Measurements from ENCODE around the gene SLC35A3.

Gene SLC35A3

DNA sequence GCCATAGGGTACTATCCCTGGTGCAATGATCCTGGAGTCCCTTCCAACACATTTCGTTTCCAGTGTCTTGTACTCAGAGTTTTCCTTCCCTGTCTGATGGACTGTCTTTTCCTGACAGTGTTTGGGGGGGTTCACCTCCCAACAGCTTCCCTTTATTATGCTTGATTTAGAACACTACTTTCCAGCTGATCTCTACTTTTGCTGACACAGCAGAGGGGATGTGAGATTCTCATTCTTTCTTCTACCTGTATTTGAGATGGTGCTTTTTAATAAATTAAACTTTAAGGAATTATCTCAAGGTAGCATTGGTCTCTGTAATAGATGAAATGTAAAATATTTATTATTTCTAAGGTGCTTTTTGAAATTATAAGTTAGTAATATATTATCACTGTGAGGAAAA lies 41.0 kb downstream of the SLC35A3 start:
- no peak for DNase-seq (ENCODE audit: low read depth, low spot score)
- TF ChIP-seq, protein P1, sequence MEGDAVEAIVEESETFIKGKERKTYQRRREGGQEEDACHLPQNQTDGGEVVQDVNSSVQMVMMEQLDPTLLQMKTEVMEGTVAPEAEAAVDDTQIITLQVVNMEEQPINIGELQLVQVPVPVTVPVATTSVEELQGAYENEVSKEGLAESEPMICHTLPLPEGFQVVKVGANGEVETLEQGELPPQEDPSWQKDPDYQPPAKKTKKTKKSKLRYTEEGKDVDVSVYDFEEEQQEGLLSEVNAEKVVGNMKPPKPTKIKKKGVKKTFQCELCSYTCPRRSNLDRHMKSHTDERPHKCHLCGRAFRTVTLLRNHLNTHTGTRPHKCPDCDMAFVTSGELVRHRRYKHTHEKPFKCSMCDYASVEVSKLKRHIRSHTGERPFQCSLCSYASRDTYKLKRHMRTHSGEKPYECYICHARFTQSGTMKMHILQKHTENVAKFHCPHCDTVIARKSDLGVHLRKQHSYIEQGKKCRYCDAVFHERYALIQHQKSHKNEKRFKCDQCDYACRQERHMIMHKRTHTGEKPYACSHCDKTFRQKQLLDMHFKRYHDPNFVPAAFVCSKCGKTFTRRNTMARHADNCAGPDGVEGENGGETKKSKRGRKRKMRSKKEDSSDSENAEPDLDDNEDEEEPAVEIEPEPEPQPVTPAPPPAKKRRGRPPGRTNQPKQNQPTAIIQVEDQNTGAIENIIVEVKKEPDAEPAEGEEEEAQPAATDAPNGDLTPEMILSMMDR (IDR thresholded peaks at IDR 0.05; ENCODE audit: insufficient read depth, low read length, missing control alignments), result no peak
- ChIA-PET POLR2A (no interaction called here), CTCF (interaction anchor here (1.6 kb wide), 1 partner anchor 47 kb away, joined by 3 read pairs; no protein-coding TSS in a partner anchor)
- H3K4me3 ChIP-seq (ENCODE audit: low read depth, low read length), result no peak overlapping the region

DNA sequence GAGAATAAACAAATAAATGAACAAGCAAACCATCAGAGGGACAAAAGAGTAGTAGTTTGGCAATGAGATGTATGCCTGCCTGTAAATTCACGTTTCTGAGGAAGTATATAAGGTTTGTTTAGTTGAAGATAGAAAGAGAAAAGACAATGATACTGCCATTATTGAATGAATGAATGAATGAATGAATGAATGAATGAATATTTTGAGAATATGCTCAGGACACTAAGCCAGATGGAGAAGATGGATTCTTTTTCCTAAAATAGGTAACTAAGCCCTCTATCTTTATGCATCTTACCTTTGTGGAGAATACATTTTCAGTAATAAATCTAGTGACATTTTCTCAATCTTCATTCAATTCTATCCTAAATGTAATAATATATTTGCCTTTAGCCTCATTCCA lies 49.4 kb downstream of the SLC35A3 start:
- TF ChIP-seq, protein P1 (IDR thresholded peaks at IDR 0.05; ENCODE audit: insufficient read depth, low read length, missing control alignments), result no peak
- H3K4me3 ChIP-seq (ENCODE audit: low read depth, low read length), result no peak overlapping the region
- DNase-seq (ENCODE audit: low read depth, low spot score), result no peak
- POLR2A ChIA-PET, result no interaction called here
- CTCF ChIA-PET, result no interaction called here

DNA sequence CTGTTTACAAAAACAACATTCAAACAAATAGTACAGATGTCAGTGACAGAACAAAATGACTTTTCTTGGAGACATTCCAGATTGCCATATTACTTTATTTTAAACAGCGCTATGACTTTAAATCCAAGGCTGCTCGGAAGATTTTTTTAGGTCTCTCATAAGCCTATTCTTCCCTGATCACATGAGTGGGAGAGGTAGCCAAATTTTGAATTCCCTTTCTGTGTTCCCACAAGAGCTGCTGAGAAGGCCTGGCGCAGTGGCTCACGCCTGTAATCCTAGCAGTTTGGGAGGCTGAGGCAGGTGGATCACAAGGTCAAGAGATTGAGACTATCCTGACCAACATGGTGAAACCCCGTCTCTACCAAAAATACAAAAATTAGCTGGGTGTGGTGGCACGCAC lies 53.7 kb downstream of the SLC35A3 start:
- TF ChIP-seq, protein P1 (IDR thresholded peaks at IDR 0.05; ENCODE audit: insufficient read depth, low read length, missing control alignments), result no peak
- DNase-seq (ENCODE audit: low read depth, low spot score), result no peak
- POLR2A ChIA-PET, result no interaction called here
- no peak overlapping the region for H3K4me3 ChIP-seq (ENCODE audit: low read depth, low read length)
- CTCF ChIA-PET, result no interaction called here

DNA sequence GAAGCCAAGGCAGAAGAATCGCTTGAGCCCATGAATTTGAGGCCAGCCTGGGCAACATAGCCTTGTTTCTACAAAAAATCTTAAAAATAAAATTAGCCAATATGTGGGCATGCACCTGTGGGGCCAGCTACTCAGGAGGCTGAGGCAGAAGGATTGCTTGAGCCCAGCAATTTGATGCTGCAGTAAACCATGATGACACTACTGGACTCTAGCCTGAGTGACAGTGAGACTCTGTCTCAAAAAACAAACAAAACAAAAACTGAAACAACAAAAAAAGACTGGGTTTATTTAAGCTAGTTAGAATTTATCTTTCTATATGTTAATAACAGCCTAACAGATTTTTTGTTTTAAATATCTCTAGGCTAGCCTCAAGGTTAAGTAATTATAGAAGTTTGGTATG lies 57.4 kb downstream of the SLC35A3 start:
- TF ChIP-seq, protein P1 (IDR thresholded peaks at IDR 0.05; ENCODE audit: insufficient read depth, low read length, missing control alignments), result no peak
- POLR2A ChIA-PET, result no interaction called here

DNA sequence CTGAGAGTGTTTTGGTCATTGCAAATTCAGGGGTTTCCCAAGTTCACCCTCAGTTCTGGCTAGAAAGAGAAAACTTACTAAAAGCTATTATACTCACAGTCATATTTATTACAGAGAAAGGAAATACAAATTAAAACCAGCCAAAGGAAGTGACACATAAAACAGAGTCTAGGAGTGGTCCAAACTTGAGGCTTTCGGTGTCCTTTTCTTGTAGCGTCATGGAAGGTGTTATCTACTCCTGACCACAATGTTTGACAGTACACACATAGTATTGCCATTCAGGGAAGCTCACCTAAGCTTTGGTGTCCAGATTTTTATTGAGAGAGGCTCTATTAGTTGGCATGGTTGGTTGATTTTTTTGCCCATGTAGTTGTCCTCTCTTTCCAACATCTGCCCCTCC lies 59.0 kb downstream of the SLC35A3 start:
- no peak for DNase-seq (ENCODE audit: low read depth, low spot score)
- TF ChIP-seq, protein P1 (IDR thresholded peaks at IDR 0.05; ENCODE audit: insufficient read depth, low read length, missing control alignments), result no peak
- ChIA-PET CTCF (no interaction called here), POLR2A (no interaction called here)
- H3K4me3 ChIP-seq (ENCODE audit: low read depth, low read length), result no peak overlapping the region

More for the DNA sequence above, 57.4 kb downstream of the SLC35A3 start:
- CTCF ChIA-PET, result no interaction called here
- no peak for DNase-seq (ENCODE audit: low read depth, low spot score)
- H3K4me3 ChIP-seq (ENCODE audit: low read depth, low read length), result no peak overlapping the region

DNA sequence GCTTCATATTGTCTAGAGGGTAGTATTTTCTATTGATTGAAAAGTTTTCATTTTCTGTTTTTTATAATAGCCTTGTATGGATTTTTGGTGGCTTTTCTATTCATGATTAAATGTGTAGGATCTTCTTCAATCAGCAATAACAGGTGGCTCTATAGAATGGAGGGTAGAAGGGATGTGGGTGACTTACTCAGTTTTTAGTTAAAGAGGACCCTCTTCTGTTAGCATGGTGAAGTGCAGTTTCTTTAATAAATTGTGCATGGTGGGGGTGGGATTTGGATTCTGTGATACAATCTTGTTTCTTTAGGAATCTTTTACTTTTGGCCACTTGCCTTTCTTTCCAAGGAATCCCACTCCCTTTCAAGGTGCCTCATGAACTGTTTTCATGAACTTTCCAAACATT lies 64.7 kb downstream of the SLC35A3 start:
- TF ChIP-seq, protein P1 (IDR thresholded peaks at IDR 0.05; ENCODE audit: insufficient read depth, low read length, missing control alignments), result peak; percentile 14
- no peak overlapping the region for H3K4me3 ChIP-seq (ENCODE audit: low read depth, low read length)
- ChIA-PET CTCF (interaction anchor here (2.4 kb wide), 1 partner anchor 226 kb away, joined by 7 read pairs; no protein-coding TSS in a partner anchor), POLR2A (no interaction called here)
- no peak for DNase-seq (ENCODE audit: low read depth, low spot score)
